A375 (cell line): ENCODE results near the gene TFDP3. TPM values are rescaled to one million over a fixed set of nuclear protein-coding genes. Genes with fewer than 3 reads are reported as not detected.

Source experiments
- small RNA-seq: library from RNA; depleted of rRNA; stranded (forward); fragments of <200 nt; gene quantifications from one replicate; pipeline ENCODE3, GENCODE V24; 2014
- total RNA-seq: library from RNA; depleted of rRNA; stranded (reverse); fragments of >200 nt; shearing (Covaris generic); gene quantifications from 2 replicates; pipeline ENCODE4 v1.2.3, GENCODE V29; 2014; rRNA removed

The TFDP3 gene
- not detected in 2 replicates for total RNA-seq

GRCh38 chrX:133218329-133218728, at the start of gene TFDP3:
Gene TFDP3, minus strand, starts transcription at chrX:133218354. Its CDS starts 95 bp downstream, at chrX:133218259.

Small RNA genes within 50 kb of the gene (small RNA-seq; reads per million reads assigned to genes)
- 0.17 reads per million for gene RNU1-115P

Other genes starting within 250 kb of the TFDP3 start
- gene USP26, start 121.2 kb downstream of the TFDP3 start, total RNA-seq = not detected in 2 replicates
- gene GPC4, start 197.1 kb upstream of the TFDP3 start, total RNA-seq = 0.16 and 0.30 TPM in 2 replicates